A549 (cell line): ENCODE results near the gene ZEB1. TPM values are rescaled to one million over a fixed set of nuclear protein-coding genes. Genes with fewer than 3 reads are reported as not detected.

Experiments used
- ATAC-seq, 2 experiments: fragments of 200-7000 bp in 1 of 2; fragments of >200 bp in 1 of 2; cut with Nextera tagmentation in 1 of 2; cut with Tn5 transposase in 1 of 2; 3 replicates each; pipeline versions ENCODE4 v1.8.0 to v1.9.1; 2018 to 2020; ENCODE audit warnings: mild to moderate bottlenecking in 1 of 2, moderate library complexity in 1 of 2
- CTCF ChIA-PET: fragments of 300-600 bp; sonication (Branson Sonifier 250); formaldehyde crosslinking; extraction: SDS; loops from one replicate; lab custom pipeline; 2021; ENCODE audit warnings: antibody characterized with exemption, inconsistent platforms; lab: Yijun Ruan, JAX
- POLR2A ChIA-PET: fragments of 350-600 bp; formaldehyde crosslinking; extraction: SDS; loops from one replicate; lab custom pipeline; 2021; ENCODE audit warnings: antibody characterized with exemption, inconsistent platforms; lab: Yijun Ruan, JAX
- DNase-seq, 2 experiments: peaks; one replicate each; pipeline versions ENCODE4 v3.0.0 to v3.0.0-alpha.2; 2011 to 2016; ENCODE audit warnings: low read depth in 1 of 2, low spot score in 1 of 2
- FAIRE-seq: peaks from 2 replicates; lab custom pipeline; 2011; peaks lifted over from hg19 to GRCh38; lab: Jason Lieb, UNC
- H3K27ac ChIP-seq, 2 experiments: fragments of >200 bp; sonication (Bioruptor Twin); formaldehyde crosslinking; 3 replicates each; pipeline ENCODE4 v1.5.1; 2016 to 2017
- H3K4me1 ChIP-seq: fragments of >200 bp; sonication (Bioruptor Twin); formaldehyde crosslinking; 3 replicates; pipeline ENCODE4 v1.6.1; 2016
- H3K4me2 ChIP-seq: fragments of >200 bp; sonication (Bioruptor Twin); formaldehyde crosslinking; 3 replicates; pipeline ENCODE4 v1.6.1; 2016
- H3K4me3 ChIP-seq: fragments of >200 bp; sonication (Bioruptor Twin); formaldehyde crosslinking; 3 replicates; pipeline ENCODE4 v1.5.1; 2016
- H3K9me3 ChIP-seq: fragments of >200 bp; sonication (Bioruptor Twin); formaldehyde crosslinking; 3 replicates; pipeline ENCODE4 v1.6.1; 2016
- BHLHE40 ChIP-seq: IDR thresholded peaks from 2 replicates; pipeline ENCODE4 v1.6.1; 2012; ENCODE audit warnings: low read depth, low read length, inconsistent platforms
- CBX8 ChIP-seq: fragments of 200-600 bp; sonication (generic); IDR thresholded peaks from 2 replicates; pipeline ENCODE4 v1.6.1; 2016
- CEBPB ChIP-seq, 2 experiments: fragments of >200 bp in 1 of 2; sonication (Bioruptor Twin) in 1 of 2; formaldehyde crosslinking in 1 of 2; IDR thresholded peaks; 2 replicates each; pipeline ENCODE4 v1.6.1; 2012 to 2016
- CTCF ChIP-seq: fragments of >200 bp; sonication (Bioruptor Twin); formaldehyde crosslinking; IDR thresholded peaks from 3 replicates; pipeline ENCODE4 v1.5.1; 2016
- EHF ChIP-seq: fragments of 250-450 bp; sonication (Bioruptor Pico); IDR thresholded peaks from 2 replicates; pipeline ENCODE4 v1.5.0; 2020; ENCODE audit warnings: mild to moderate bottlenecking
- EHMT2 ChIP-seq: fragments of 200-600 bp; sonication (generic); IDR thresholded peaks from 2 replicates; pipeline ENCODE4 v1.6.1; 2016; ENCODE audit warnings: antibody characterized with exemption, low read depth, mild to moderate bottlenecking, moderate library complexity
- EP300 ChIP-seq, 2 experiments: fragments of >200 bp; sonication (Bioruptor Twin); formaldehyde crosslinking; IDR thresholded peaks; 2 replicates in 1 of 2; 3 replicates in 1 of 2; pipeline ENCODE4 v1.6.1; 2016 to 2017
- FOXS1 ChIP-seq: fragments of 250-450 bp; sonication (Bioruptor Pico); IDR thresholded peaks from 2 replicates; pipeline ENCODE4 v1.5.0; 2020; ENCODE audit warnings: mild to moderate bottlenecking, moderate library complexity
- HOXA7 ChIP-seq: fragments of 250-450 bp; sonication (Bioruptor Pico); IDR thresholded peaks from 2 replicates; pipeline ENCODE4 v1.5.0; 2020; ENCODE audit warnings: mild to moderate bottlenecking, moderate library complexity
- HOXB13 ChIP-seq: fragments of 250-450 bp; sonication (Bioruptor Pico); IDR thresholded peaks from 2 replicates; pipeline ENCODE4 v1.5.0; 2020; ENCODE audit warnings: low read depth, mild to moderate bottlenecking, moderate library complexity
- HOXB5 ChIP-seq: fragments of 250-450 bp; sonication (Bioruptor Pico); IDR thresholded peaks from 2 replicates; pipeline ENCODE4 v1.5.0; 2020; ENCODE audit warnings: mild to moderate bottlenecking, moderate library complexity
- JUN ChIP-seq, 2 experiments: fragments of >200 bp; sonication (Bioruptor Twin); formaldehyde crosslinking; IDR thresholded peaks; 2 replicates in 1 of 2; 3 replicates in 1 of 2; pipeline ENCODE4 v1.6.1; 2016 to 2017
- JUNB ChIP-seq: fragments of >200 bp; sonication (Bioruptor Twin); formaldehyde crosslinking; IDR thresholded peaks from 2 replicates; pipeline ENCODE4 v1.6.1; 2016
- KDM1A ChIP-seq: fragments of 200-600 bp; sonication (generic); IDR thresholded peaks from 2 replicates; pipeline ENCODE4 v1.6.1; 2016; ENCODE audit warnings: low read depth, mild to moderate bottlenecking
- MAFK ChIP-seq: fragments of 450-650 bp; IDR thresholded peaks from 2 replicates; pipeline ENCODE4 v1.6.1; 2014; ENCODE audit not compliant: partially characterized antibody
- NPAS2 ChIP-seq: fragments of 250-450 bp; sonication (Bioruptor Pico); IDR thresholded peaks from 2 replicates; pipeline ENCODE4 v1.8.0; 2022; ENCODE audit warnings: mild to moderate bottlenecking, moderate library complexity, borderline replicate concordance
- NR3C1 ChIP-seq: fragments of >200 bp; sonication (Bioruptor Twin); formaldehyde crosslinking; IDR thresholded peaks from 3 replicates; pipeline ENCODE4 v1.6.1; 2017
- POLR2A ChIP-seq: IDR thresholded peaks from 2 replicates; pipeline ENCODE4 v1.6.1; 2012; ENCODE audit warnings: mild to moderate bottlenecking, low read length
- RFX5 ChIP-seq: fragments of 450-650 bp; IDR thresholded peaks from 2 replicates; pipeline ENCODE4 v1.7.1; 2014; ENCODE audit warnings: antibody characterized with exemption, mild to moderate bottlenecking, moderate library complexity
- RNF2 ChIP-seq: fragments of 200-600 bp; sonication (generic); IDR thresholded peaks from 2 replicates; pipeline ENCODE4 v1.6.1; 2016; ENCODE audit warnings: low read depth, mild to moderate bottlenecking, antibody characterized with exemption, moderate library complexity, borderline replicate concordance
- SMC3 ChIP-seq: fragments of >200 bp; sonication (Bioruptor Twin); formaldehyde crosslinking; IDR thresholded peaks from 3 replicates; pipeline ENCODE4 v1.6.1; 2018; ENCODE audit warnings: inconsistent platforms
- SREBF2 ChIP-seq: fragments of 450-650 bp; IDR thresholded peaks from 2 replicates; pipeline ENCODE4 v1.6.1; 2014; ENCODE audit warnings: mild to moderate bottlenecking, moderate library complexity
- TFCP2L1 ChIP-seq: fragments of 250-450 bp; sonication (Bioruptor Pico); IDR thresholded peaks from 2 replicates; pipeline ENCODE4 v1.5.0; 2021; ENCODE audit warnings: mild to moderate bottlenecking
- USF2 ChIP-seq: fragments of 450-650 bp; IDR thresholded peaks from 2 replicates; pipeline ENCODE4 v1.6.1; 2014; ENCODE audit warnings: antibody characterized with exemption
- ZC3H11A ChIP-seq: fragments of 450-650 bp; IDR thresholded peaks from 2 replicates; pipeline ENCODE4 v1.6.1; 2014; ENCODE audit warnings: antibody characterized with exemption, mild to moderate bottlenecking
- ZFP36 ChIP-seq: fragments of 450-650 bp; IDR thresholded peaks from 2 replicates; pipeline ENCODE4 v1.6.1; 2014; ENCODE audit warnings: borderline replicate concordance; ENCODE audit not compliant: partially characterized antibody
- ZNF302 ChIP-seq: fragments of 250-450 bp; sonication (Bioruptor Pico); IDR thresholded peaks from 2 replicates; pipeline ENCODE4 v1.9.0; 2021; ENCODE audit warnings: inconsistent platforms, mild to moderate bottlenecking, moderate library complexity
- WGBS: methylation state at CpG from one replicate; pipeline ENCODE4 v1.1.6; 2017; ENCODE audit errors: missing lambda C conversion rate; 5-methylcytosine and 5-hydroxymethylcytosine counted together
- polyA plus RNA-seq, 4 experiments: library from polyadenylated mRNA; depleted of rRNA in 3 of 4; stranded (reverse); fragments of >200 nt; fragmentation: RNase III in 1 of 4; extraction: RNeasy Plus Mini Kit Qiagen cat#74134 plus additional on column Dnase treatment in 1 of 4; gene quantifications; 2 replicates in 3 of 4; 3 replicates in 1 of 4; pipeline ENCODE4 v1.2.3, GENCODE V29; 2011 to 2017
- TF ChIP-seq, protein P1 (sequence below): IDR thresholded peaks from 2 replicates; pipeline ENCODE4 v1.6.1; 2012
- TF ChIP-seq, protein P2 (sequence below): fragments of 150-350 bp; IDR thresholded peaks from 2 replicates; pipeline ENCODE4 v1.6.1; 2014; ENCODE audit warnings: low read depth, mild to moderate bottlenecking, low read length

Gene ZEB1
- polyA plus RNA-seq, 2 of the 4 experiments (the other 2 are of a cell fraction), result 8.1 to 23.8 TPM

DNA sequence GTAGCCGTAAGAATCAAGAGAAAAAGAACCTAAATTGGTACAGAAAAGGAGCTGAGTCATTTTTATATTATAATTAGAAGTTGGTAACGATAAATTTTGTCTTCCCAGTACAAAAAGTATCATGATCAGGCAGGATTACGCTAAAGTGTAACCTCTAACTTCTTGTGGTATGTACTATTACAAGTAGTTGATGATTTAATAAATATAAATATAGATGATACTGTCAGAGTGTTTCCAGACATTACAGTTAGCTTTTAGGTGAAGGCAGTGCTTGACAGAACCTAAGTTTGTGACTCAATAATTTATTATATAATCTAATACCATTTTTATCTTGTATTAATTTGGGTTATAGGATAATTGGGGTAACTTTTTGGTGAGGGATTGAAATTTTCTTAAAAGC is 53.4 kb downstream of the ZEB1 start:
- ATAC-seq (no peak), DNase-seq (no peak), FAIRE-seq (no peak)
- H3K4me2 ChIP-seq, result no peak overlapping the region
- ChIA-PET CTCF (interaction anchor here (1.0 to 1.2 kb wide), 2 partner anchors 12 to 15 kb away, joined by 3 read pairs; no protein-coding TSS in a partner anchor), POLR2A (no interaction called here)
- H3K4me1 ChIP-seq, result no peaks in the 10 kb centered on the region
- H3K9me3 ChIP-seq, result no peaks in the 10 kb centered on the region
- no peak overlapping the region for H3K27ac ChIP-seq
- H3K4me3 ChIP-seq, result no peak overlapping the region
- WGBS, result 89% methylated on average over 3 of the region's 3 CpGs
- TF ChIP-seq USF2 (no peak), RFX5 (no peak), HOXB13 (CRISPR knock-in tag) (no peak), CBX8 (no peak), FOXS1 (CRISPR knock-in tag) (no peak), SMC3 (no peak), POLR2A (no peak), SREBF2 (no peak), HOXB5 (CRISPR knock-in tag) (no peak), HOXA7 (CRISPR knock-in tag) (no peak), CTCF (no peak), EP300 (IDR thresholded peaks at IDR 0.05) (no peak), KDM1A (no peak), MAFK (no peak), NR3C1 (no peak)
- TF ChIP-seq, all 56 proteins: peak for 0

DNA sequence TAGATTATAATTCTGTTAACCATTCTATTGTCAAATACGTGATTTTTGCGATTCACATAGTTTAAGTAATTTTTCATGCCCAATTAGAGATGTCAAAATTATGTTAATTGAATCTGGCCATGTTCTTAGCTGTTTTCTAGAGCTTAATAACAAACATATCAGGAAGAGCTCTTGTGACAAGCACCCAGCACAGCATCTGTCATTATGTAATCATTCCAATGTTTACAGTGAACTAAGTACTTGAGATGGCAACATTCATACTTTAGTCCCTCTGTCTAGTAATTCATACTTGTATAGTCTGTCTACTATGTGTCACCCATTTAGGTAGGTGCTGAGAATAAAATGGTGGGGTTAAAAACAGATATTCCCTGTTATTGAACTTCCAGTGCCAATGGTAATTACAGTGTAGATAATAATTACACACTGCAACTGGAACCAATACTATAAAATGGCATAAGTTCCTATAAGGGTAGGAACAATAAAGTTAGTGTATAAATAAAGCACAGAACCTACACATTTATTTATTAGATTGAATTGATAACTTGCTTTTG is 55.2 kb downstream of the ZEB1 start:
- Histone ChIP-seq H3K4me1 (no peaks in the 10 kb centered on the region), H3K9me3 (no peaks in the 10 kb centered on the region), H3K4me2 (no peak overlapping the region), H3K27ac (no peak overlapping the region), H3K4me3 (no peak overlapping the region)
- TF ChIP-seq ZFP36 (no peak), ZC3H11A (no peak), NPAS2 (CRISPR knock-in tag) (no peak), EP300 (IDR thresholded peaks at IDR 0.05) (no peak), USF2 (no peak), EHMT2 (no peak), RNF2 (no peak), ZNF302 (CRISPR knock-in tag) (no peak), JUN (IDR thresholded peaks at IDR 0.05) (no peak), TFCP2L1 (CRISPR knock-in tag) (no peak), BHLHE40 (no peak), SMC3 (no peak), FOXS1 (CRISPR knock-in tag) (no peak), JUNB (no peak), CEBPB (IDR thresholded peaks at IDR 0.05) (no peak), HOXA7 (CRISPR knock-in tag) (no peak), RFX5 (no peak), EHF (no peak)
- TF ChIP-seq, protein P1, sequence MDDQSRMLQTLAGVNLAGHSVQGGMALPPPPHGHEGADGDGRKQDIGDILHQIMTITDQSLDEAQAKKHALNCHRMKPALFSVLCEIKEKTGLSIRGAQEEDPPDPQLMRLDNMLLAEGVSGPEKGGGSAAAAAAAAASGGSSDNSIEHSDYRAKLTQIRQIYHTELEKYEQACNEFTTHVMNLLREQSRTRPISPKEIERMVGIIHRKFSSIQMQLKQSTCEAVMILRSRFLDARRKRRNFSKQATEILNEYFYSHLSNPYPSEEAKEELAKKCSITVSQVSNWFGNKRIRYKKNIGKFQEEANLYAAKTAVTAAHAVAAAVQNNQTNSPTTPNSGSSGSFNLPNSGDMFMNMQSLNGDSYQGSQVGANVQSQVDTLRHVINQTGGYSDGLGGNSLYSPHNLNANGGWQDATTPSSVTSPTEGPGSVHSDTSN, result no peak
- TF ChIP-seq, protein P2, sequence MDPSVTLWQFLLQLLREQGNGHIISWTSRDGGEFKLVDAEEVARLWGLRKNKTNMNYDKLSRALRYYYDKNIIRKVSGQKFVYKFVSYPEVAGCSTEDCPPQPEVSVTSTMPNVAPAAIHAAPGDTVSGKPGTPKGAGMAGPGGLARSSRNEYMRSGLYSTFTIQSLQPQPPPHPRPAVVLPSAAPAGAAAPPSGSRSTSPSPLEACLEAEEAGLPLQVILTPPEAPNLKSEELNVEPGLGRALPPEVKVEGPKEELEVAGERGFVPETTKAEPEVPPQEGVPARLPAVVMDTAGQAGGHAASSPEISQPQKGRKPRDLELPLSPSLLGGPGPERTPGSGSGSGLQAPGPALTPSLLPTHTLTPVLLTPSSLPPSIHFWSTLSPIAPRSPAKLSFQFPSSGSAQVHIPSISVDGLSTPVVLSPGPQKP, result no peak
- FAIRE-seq (peak; percentile 59), DNase-seq (peak in 1 of 2 experiments; percentile 10), ATAC-seq (no peak)
- 96% methylated on average over 2 of the region's 2 CpGs for WGBS
- POLR2A ChIA-PET, result no interaction called here
- CTCF ChIA-PET, result no interaction called here
